Measurements from ENCODE around the gene PLEKHA5.

Gene PLEKHA5

DNA sequence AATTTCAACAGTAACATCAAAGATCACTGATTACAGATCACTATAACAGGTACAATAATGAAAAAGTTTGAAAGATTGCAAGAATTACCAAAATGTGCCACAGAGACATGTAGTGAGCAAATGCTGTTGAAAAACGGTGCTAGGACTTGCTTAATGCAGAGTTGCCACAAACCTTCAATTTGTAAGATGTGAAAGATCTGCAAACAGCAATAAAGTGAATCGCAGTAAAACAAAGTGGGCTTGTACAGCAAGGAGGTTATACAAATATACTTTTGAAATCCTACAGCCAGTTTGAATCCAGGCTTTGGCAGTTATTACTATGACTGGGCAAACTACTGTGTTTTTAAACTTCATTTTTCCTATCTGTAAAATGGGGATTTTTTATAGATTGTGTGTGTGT, 1.0 kb upstream of the PLEKHA5 start:
- H3K4me3 ChIP-seq (ENCODE audit: low read depth, low read length) = no peak overlapping the region
- no peak for DNase-seq (ENCODE audit: low read depth)
- TF ChIP-seq, protein P1, sequence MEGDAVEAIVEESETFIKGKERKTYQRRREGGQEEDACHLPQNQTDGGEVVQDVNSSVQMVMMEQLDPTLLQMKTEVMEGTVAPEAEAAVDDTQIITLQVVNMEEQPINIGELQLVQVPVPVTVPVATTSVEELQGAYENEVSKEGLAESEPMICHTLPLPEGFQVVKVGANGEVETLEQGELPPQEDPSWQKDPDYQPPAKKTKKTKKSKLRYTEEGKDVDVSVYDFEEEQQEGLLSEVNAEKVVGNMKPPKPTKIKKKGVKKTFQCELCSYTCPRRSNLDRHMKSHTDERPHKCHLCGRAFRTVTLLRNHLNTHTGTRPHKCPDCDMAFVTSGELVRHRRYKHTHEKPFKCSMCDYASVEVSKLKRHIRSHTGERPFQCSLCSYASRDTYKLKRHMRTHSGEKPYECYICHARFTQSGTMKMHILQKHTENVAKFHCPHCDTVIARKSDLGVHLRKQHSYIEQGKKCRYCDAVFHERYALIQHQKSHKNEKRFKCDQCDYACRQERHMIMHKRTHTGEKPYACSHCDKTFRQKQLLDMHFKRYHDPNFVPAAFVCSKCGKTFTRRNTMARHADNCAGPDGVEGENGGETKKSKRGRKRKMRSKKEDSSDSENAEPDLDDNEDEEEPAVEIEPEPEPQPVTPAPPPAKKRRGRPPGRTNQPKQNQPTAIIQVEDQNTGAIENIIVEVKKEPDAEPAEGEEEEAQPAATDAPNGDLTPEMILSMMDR (IDR thresholded peaks at IDR 0.05; ENCODE audit: low read depth, low read length, missing control alignments) = no peak

DNA sequence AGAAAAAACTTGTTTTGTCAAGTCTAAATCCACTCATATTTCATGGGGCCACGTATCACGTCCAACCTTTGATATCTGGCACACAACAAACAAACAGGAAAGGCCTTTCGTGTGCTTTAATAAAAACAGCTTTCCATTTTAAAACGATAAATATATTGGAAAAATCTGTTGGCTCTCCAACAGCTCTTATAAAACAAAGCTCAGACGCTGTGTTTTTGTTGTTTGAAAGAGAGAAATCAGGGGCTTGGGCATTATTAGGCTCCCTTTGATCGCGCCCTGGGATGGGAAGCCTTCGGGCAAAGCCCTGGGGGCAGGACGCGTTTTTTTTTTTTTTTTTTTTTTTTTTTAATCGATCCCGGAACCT, 429 bp upstream of the PLEKHA5 start:
- H3K4me3 ChIP-seq (ENCODE audit: low read depth, low read length) = no peak overlapping the region
- no peak for DNase-seq (ENCODE audit: low read depth)
- TF ChIP-seq, protein P1 (IDR thresholded peaks at IDR 0.05; ENCODE audit: low read depth, low read length, missing control alignments) = no peak

DNA sequence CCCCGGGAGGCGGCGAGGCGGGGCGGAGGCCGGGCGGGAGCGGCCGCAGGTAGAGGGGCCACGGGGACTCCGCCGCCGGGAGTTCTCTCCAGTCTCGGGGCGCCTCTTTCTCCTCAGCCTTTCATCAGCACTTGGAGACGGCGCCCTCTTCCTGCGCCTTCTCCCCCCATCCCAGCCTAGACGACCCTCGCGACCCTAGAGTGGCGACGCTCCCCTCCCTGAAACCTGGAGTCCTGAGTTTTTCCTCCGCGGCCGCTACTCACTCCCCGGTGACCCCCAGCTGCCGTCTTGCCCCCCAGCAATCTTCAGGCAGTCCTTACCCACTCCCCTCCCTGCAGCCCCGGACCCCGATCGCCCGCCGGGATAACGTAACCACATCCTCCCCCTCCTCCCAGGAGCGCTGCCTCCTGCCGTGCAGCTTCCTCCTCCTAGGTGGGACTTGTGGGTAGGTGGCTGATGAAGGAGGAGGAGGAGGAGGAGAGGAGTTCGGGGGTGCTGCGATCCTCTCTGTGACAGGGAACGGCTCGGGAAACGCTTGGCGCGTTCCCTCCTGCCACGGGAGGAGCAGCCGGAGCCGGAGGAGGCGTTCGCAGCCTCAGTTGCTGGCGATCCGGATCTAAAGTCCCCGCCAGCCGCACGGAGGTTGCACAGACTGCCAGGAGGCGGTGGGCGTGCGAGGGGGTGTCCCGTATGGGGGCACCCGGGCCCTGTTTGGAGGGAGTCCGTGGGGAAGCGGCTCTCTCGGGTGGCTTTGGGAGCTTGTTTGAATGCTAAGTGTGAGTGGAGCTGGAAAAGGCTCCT, 891 bp downstream of the PLEKHA5 start:
- TF ChIP-seq, protein P1 (IDR thresholded peaks at IDR 0.05; ENCODE audit: low read depth, low read length, missing control alignments) = no peak
- H3K4me3 ChIP-seq (ENCODE audit: low read depth, low read length) = peak overlapping the region; percentile 47
- DNase-seq (ENCODE audit: low read depth) = no peak

DNA sequence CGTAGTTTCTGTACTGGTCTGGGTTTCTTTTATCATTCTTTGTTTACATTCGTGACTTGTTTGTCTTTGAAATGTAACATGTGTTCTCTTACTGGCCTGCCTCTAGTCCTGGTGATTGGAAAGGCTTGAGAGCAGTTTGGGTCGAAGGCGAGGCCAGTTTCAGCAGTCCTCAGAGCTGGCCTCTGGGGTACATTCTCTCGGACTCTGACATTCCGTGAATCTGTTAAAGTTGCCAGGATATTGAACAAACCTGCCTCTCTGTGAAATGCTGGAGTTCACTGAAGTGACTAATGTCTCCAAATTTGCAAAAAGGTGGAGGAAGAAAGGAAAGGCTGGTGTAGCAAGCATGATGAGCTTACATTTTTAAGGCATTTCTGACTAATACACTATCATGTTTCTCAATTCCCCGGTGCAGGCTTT, 1.5 kb downstream of the PLEKHA5 start:
- DNase-seq (ENCODE audit: low read depth) = no peak
- TF ChIP-seq, protein P1 (IDR thresholded peaks at IDR 0.05; ENCODE audit: low read depth, low read length, missing control alignments) = no peak
- peak overlapping the region; percentile 47 for H3K4me3 ChIP-seq (ENCODE audit: low read depth, low read length)

DNA sequence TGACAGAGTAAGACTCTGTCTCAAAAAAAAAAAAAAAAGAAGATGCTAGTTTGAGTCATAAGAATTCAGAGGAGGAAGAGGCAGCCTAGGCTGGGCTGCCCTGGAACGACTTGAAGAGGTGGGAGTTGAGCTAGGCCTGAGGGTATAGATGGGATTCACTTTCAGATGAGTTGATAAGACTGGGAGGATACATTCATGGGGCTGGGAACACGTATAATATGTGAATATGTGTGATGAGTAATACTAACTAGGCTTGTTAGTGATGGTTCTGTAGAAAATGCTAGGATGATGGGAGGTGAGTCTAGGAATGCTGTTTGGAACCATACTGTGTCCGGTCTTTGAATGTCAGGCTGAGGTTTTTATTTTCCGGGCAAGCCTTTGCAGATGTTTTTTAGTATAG, 9.0 kb downstream of the PLEKHA5 start:
- DNase-seq (ENCODE audit: low read depth) = no peak
- TF ChIP-seq, protein P1 (IDR thresholded peaks at IDR 0.05; ENCODE audit: low read depth, low read length, missing control alignments) = no peak
- H3K4me3 ChIP-seq (ENCODE audit: low read depth, low read length) = no peak overlapping the region

DNA sequence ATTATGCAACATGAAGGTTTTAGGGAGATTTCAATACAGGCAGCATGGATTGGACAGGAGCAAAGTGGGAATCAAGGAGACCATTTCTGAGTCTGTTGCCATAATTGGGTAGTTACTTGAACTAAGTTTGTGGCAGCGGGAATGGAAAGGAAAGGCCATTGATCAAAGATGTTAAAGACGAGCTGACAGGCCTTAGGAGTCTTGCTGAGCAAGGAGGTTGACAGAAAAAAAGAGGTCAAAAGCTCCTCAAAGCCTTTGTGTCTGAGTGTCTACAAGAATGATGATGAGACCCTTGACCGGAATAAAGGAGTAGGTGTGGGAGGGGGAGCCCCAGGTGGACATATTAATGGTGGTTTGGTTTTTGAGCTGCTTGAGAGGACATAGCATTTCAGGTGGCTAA, 9.4 kb downstream of the PLEKHA5 start:
- TF ChIP-seq, protein P1 (IDR thresholded peaks at IDR 0.05; ENCODE audit: low read depth, low read length, missing control alignments) = no peak
- no peak overlapping the region for H3K4me3 ChIP-seq (ENCODE audit: low read depth, low read length)
- DNase-seq (ENCODE audit: low read depth) = no peak

DNA sequence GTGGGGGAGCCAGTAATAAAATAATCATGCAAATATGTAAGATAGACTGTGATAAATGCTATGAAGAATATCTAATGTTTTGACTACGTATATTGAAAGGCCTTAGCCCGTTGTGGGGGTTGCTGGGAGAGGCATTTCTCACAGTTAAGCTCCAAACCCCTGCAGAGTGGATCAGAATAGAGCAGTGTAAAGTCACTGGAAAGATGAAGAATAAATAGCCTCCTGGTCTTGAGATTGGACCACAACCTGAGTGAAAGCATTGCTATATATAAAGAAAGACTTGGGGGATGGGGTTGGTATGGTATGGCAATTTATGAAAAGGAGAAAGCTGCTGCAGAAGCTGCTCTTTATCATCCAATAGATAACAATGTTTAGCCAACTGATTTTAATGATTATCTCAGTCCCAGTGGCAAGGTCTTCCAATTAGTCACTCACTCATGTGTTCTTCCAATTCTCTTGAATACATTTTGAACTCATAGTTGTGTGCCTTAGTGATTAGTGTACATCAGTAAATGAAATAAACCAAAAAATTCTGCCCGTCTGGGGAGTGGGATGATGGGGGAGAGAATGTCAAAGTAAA, 10.2 kb downstream of the PLEKHA5 start:
- TF ChIP-seq, protein P1 (IDR thresholded peaks at IDR 0.05; ENCODE audit: low read depth, low read length, missing control alignments) = no peak
- DNase-seq (ENCODE audit: low read depth) = no peak
- H3K4me3 ChIP-seq (ENCODE audit: low read depth, low read length) = no peak overlapping the region
